Epithelial cell of proximal tubule (primary cell): Measurements from ENCODE around the gene SNX13. TPM values are rescaled to one million over a fixed set of nuclear protein-coding genes. Genes with fewer than 3 reads are reported as not detected.

Experiments used
- DNase-seq: peaks from one replicate; pipeline ENCODE4 v3.0.0-alpha.2; 2011; ENCODE audit warnings: low read depth
- H3K4me3 ChIP-seq: 2 replicates; pipeline ENCODE4 v1.5.1; 2011; ENCODE audit warnings: low read depth, mild to moderate bottlenecking, low read length
- CTCF ChIP-seq: conservative IDR thresholded peaks from 2 replicates; pipeline ENCODE4 v1.5.1; 2012; ENCODE audit warnings: low read depth, mild to moderate bottlenecking, low read length
- total RNA-seq: library from RNA; depleted of rRNA; stranded (reverse); fragments of >200 nt; gene quantifications from 2 replicates; pipeline ENCODE4 v1.2.3, GENCODE V29; 2015

SNX13 gene
- total RNA-seq, 1 donor from 2014 or later: 10.8 TPM

- H3K4me3 ChIP-seq: no peak overlapping the region
- TF ChIP-seq CTCF: no peak
- DNase-seq: no peak
Observed at GRCh38 chr7:17947620-17948019, 7.3 kb upstream of the SNX13 start.

GRCh38 chr7:17946591-17946990 lies 6.3 kb upstream of the SNX13 start:
- H3K4me3 ChIP-seq: no peak overlapping the region
- no peak for TF ChIP-seq CTCF
- DNase-seq: no peak

GRCh38 chr7:17944720-17945119 lies 4.4 kb upstream of the SNX13 start:
- no peak for DNase-seq
- TF ChIP-seq CTCF: peak; percentile 16

GRCh38 chr7:17943006-17943405 lies 2.7 kb upstream of the SNX13 start:
- TF ChIP-seq CTCF: no peak
- DNase-seq: no peak
- no peak overlapping the region for H3K4me3 ChIP-seq

More at GRCh38 chr7:17944720-17945119, 4.4 kb upstream of the SNX13 start:
- no peak overlapping the region for H3K4me3 ChIP-seq

GRCh38 chr7:17942231-17942630 lies 1.9 kb upstream of the SNX13 start:
- no peak for DNase-seq
- H3K4me3 ChIP-seq: no peak overlapping the region
- no peak for TF ChIP-seq CTCF

GRCh38 chr7:17940951-17941431 lies 697 bp upstream of the SNX13 start:
- peak overlapping the region; percentile 77 for H3K4me3 ChIP-seq
- peak; percentile 23 for TF ChIP-seq CTCF
- no peak for DNase-seq

- DNase-seq: no peak
- TF ChIP-seq CTCF: no peak
Observed at GRCh38 chr7:17939606-17940301, 540 bp downstream of the SNX13 start.

More at GRCh38 chr7:17939606-17940301, 540 bp downstream of the SNX13 start:
- H3K4me3 ChIP-seq: peak overlapping the region; percentile 77
